ENCODE results near the gene TOX2. TPM values are rescaled to one million over a fixed set of nuclear protein-coding genes. Genes with fewer than 3 reads are reported as not detected.

Gene TOX2
- total and polyA plus RNA-seq, 4 donors = 1.2 to 15.4 (median 9.0) TPM

DNA sequence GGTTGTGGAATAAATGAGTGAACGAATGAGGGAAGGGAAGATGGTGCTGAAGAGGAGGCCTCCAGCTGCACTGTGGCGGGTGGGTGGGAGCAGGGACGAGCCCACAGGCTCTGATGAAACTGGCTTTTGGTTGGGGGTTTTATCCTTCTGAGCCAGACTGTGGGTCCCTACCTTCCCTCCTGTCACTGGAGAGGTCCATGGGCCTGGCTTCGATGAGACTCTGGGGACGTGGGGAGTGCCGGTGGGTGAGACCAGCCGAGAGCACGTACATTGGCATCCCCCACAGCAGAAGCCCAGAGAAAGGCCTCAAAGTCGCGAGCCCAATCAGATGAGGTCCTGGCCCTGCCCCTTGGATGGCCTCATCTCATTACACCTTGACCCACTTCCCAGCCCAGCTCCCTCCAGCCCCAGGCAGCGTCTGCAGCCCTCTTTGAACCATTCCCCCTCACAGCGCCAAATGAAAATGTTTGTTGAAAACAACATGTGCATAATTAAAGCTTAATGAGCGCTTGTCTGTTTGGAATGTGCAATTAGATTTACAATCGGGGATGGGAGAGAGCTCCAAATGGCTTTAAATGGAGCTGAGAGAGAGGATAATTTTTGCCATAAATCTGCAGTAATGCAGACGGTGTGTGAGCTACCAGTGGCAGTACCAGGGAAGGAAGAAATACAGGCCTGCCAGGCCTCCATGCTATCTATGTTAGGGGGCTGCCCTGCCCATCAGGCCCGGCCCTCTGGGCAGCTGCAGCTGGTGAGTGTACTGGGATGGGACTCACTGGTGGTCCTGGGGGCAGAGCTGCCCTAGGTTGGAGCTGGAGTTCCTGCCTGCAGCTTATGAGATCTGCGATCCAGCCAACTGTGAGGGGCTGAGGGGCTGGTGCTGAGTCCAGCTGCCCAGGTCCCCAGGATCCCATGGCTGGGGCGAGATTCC, 47.2 kb downstream of the TOX2 start:
- H3K4me1 ChIP-seq (ENCODE audit: control insufficient read depth, insufficient read depth, low read length) = peaks cover 39% of the 10 kb centered on the region
- no peak overlapping the region for H3K4me3 ChIP-seq (ENCODE audit: low read depth, low read length)
- DNase-seq (ENCODE audit: low read depth in 4 of 6, low spot score in 6 of 6) = peak in 5 of 6 donors; percentile 36 to 97 (median 64)
- WGBS (ENCODE audit: insufficient coverage) = 53% methylated on average over 15 of the region's 18 CpGs
- H3K27me3 ChIP-seq (ENCODE audit: control insufficient read depth, insufficient read depth, low read length) = peaks cover 6% of the 10 kb centered on the region
- H3K36me3 ChIP-seq (ENCODE audit: control insufficient read depth, insufficient read depth, low read length) = no peaks in the 10 kb centered on the region
- H3K9me3 ChIP-seq (ENCODE audit: control insufficient read depth, insufficient read depth, low read length) = no peaks in the 10 kb centered on the region
- H3K27ac ChIP-seq (ENCODE audit: low read depth, low read length) = no peak overlapping the region

DNA sequence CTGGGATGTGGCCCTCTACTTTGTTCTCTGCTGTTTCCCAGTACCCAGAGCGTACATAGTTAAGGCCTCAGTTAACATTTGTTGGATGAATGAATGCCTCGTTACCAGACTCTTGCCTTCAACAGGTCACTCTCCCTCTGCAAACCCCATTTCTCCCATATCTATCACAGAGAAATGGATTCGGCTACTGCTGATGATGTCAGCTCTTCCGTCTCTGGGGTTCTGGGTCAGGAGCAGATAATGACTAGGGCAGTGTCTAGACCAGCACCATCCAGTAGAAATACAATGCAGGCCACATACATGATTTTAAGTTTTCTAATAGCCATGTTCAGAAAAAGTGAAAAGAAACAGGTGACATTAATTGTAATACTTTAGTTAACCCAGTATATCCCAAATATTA, 47.9 kb downstream of the TOX2 start:
- peaks cover 6% of the 10 kb centered on the region for H3K27me3 ChIP-seq (ENCODE audit: control insufficient read depth, insufficient read depth, low read length)
- no peak for DNase-seq (ENCODE audit: low read depth in 4 of 6, low spot score in 6 of 6)
- no peak overlapping the region for H3K27ac ChIP-seq (ENCODE audit: low read depth, low read length)
- H3K9me3 ChIP-seq (ENCODE audit: control insufficient read depth, insufficient read depth, low read length) = no peaks in the 10 kb centered on the region
- no CpG with 5 or more reads among the region's 4 CpGs for WGBS (ENCODE audit: insufficient coverage)
- no peak overlapping the region for H3K4me3 ChIP-seq (ENCODE audit: low read depth, low read length)
- no peaks in the 10 kb centered on the region for H3K36me3 ChIP-seq (ENCODE audit: control insufficient read depth, insufficient read depth, low read length)
- H3K4me1 ChIP-seq (ENCODE audit: control insufficient read depth, insufficient read depth, low read length) = peaks cover 39% of the 10 kb centered on the region

DNA sequence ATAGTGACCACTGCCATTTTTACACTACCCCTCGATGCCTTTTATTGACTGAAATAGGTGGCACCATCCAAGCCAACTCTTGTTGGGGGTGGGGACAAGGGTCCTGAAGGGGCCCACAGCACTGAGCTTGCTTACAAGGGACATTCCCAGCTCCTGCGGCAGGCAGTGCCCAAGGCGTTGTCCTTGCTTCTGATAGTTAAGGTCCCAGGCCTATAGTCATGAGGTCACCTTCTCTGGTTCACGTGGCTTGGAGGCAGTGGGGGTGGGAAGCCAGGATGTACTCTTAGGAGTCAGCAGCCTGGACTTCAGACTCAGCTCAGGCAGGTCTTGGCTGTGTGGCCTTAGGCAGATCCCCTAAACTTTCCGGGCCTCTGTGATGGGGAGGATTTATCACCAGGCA, 48.6 kb downstream of the TOX2 start:
- 89% methylated on average over 5 of the region's 5 CpGs for WGBS (ENCODE audit: insufficient coverage)

DNA sequence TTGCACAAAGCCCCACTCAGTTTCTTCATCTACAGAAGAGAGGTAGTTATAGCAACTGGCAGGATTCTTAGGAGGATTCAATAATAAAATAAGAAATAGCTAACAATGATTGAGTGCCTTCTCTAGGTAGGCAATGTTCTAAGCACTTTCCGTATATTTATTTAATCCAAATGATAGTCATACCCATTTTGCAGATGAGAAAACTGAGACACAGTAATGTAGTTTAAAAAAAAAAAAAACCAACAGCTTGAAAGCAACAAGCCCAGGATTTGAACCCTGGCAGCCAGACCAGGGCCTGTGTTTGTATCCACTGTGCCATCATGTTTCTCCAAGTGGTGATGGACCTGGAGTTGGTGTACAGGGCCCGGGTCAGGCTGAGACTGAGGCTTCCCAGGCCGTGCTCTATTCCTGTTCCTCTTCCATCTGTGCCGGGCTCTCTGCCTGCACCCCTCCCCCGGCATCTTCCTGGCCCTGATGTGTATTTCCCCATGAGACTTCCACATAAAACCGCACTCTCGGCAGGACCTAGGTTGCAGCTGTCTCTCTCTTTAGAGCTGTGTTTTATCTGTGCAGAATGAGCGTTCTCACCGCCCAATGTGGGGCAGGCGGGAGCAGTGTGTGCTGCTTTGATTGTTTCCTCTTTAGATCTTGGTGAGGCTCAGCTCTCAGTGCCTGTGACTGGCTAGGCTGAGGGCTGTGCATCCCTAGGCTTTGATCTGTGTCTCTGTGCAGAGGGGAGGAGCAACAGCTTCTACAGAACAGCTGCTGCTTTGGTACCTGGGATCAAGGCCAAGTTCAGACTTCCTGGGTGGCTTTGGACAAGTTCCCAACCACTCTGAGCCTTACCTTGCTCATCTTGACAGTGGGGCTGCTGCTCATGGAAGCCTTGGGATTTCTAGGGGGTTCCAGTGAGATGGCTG, 49.5 kb downstream of the TOX2 start:
- no peak for DNase-seq (ENCODE audit: low read depth in 4 of 6, low spot score in 6 of 6)
- H3K27ac ChIP-seq (ENCODE audit: low read depth, low read length) = no peak overlapping the region
- no peaks in the 10 kb centered on the region for H3K36me3 ChIP-seq (ENCODE audit: control insufficient read depth, insufficient read depth, low read length)
- WGBS (ENCODE audit: insufficient coverage) = 21% methylated on average over 6 of the region's 10 CpGs
- peaks cover 2% of the 10 kb centered on the region for H3K27me3 ChIP-seq (ENCODE audit: control insufficient read depth, insufficient read depth, low read length)
- H3K4me3 ChIP-seq (ENCODE audit: low read depth, low read length) = no peak overlapping the region
- H3K9me3 ChIP-seq (ENCODE audit: control insufficient read depth, insufficient read depth, low read length) = no peaks in the 10 kb centered on the region
- H3K4me1 ChIP-seq (ENCODE audit: control insufficient read depth, insufficient read depth, low read length) = peaks cover 30% of the 10 kb centered on the region

More for the DNA sequence above, 48.6 kb downstream of the TOX2 start:
- DNase-seq (ENCODE audit: low read depth in 4 of 6, low spot score in 6 of 6) = no peak
- Histone ChIP-seq H3K4me3 (ENCODE audit: low read depth, low read length) (no peak overlapping the region), H3K36me3 (ENCODE audit: control insufficient read depth, insufficient read depth, low read length) (no peaks in the 10 kb centered on the region), H3K9me3 (ENCODE audit: control insufficient read depth, insufficient read depth, low read length) (no peaks in the 10 kb centered on the region), H3K4me1 (ENCODE audit: control insufficient read depth, insufficient read depth, low read length) (peaks cover 39% of the 10 kb centered on the region), H3K27me3 (ENCODE audit: control insufficient read depth, insufficient read depth, low read length) (peaks cover 6% of the 10 kb centered on the region), H3K27ac (ENCODE audit: low read depth, low read length) (no peak overlapping the region)

DNA sequence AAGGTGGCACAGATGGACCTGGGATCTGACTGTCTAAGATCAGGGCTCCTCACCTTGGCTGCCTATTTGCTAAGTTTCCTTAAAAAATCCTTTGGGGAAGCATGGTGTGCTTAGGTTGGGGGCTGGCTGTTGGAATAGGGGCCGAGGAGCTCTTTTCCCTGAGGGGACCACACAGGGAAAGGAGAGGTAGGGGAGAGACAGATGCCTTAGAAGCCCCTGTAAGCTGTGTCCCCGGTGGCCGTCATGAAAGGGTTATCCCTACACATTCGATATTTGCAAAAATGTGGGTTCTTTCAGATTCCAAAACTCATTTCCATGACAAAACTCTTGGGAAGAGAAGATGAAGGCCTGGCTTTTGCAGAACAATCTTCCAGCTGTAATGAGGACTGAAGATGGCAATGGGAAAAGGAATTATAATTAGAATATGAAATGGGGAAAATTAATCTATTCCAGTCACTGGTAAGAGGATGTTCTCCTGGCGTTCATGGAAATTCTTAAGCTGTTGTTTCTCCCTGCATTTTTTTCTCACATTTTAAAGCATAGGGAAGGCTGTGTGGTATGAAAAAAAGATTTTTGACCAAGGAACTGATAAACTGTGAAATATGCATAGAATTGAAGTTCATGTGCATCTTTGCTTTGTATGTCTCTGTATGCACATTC, 53.8 kb downstream of the TOX2 start:
- no peaks in the 10 kb centered on the region for H3K9me3 ChIP-seq (ENCODE audit: control insufficient read depth, insufficient read depth, low read length)
- 40% methylated on average over 1 of the region's 5 CpGs for WGBS (ENCODE audit: insufficient coverage)
- peaks cover 4% of the 10 kb centered on the region for H3K27me3 ChIP-seq (ENCODE audit: control insufficient read depth, insufficient read depth, low read length)
- H3K36me3 ChIP-seq (ENCODE audit: control insufficient read depth, insufficient read depth, low read length) = no peaks in the 10 kb centered on the region
- H3K4me1 ChIP-seq (ENCODE audit: control insufficient read depth, insufficient read depth, low read length) = peaks cover 14% of the 10 kb centered on the region
- H3K27ac ChIP-seq (ENCODE audit: low read depth, low read length) = no peak overlapping the region
- peak in 1 of 6 donors; percentile 40 for DNase-seq (ENCODE audit: low read depth in 4 of 6, low spot score in 6 of 6)
- H3K4me3 ChIP-seq (ENCODE audit: low read depth, low read length) = no peak overlapping the region

DNA sequence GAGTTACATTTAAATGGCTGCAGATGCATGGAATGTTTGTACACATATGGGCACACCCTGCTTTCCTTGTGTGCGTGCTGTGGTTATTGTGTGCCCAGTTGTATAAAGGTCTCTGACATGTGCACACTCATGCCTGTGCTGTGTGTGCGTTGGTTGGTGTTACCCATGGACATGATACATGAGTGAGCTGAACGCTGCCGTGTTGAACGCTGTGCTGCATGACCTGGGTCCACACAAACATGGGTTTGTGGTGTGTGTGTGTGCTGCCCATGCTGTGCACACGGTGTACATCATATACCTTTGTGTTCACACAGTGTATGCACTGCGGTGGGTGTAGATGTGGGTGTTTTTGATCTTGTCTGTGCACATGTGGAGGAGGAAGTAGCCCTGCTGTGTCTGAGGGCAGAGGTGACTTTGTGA, 54.4 kb downstream of the TOX2 start:
- WGBS (ENCODE audit: insufficient coverage) = 69% methylated on average over 7 of the region's 7 CpGs
- DNase-seq (ENCODE audit: low read depth in 4 of 6, low spot score in 6 of 6) = no peak

DNA sequence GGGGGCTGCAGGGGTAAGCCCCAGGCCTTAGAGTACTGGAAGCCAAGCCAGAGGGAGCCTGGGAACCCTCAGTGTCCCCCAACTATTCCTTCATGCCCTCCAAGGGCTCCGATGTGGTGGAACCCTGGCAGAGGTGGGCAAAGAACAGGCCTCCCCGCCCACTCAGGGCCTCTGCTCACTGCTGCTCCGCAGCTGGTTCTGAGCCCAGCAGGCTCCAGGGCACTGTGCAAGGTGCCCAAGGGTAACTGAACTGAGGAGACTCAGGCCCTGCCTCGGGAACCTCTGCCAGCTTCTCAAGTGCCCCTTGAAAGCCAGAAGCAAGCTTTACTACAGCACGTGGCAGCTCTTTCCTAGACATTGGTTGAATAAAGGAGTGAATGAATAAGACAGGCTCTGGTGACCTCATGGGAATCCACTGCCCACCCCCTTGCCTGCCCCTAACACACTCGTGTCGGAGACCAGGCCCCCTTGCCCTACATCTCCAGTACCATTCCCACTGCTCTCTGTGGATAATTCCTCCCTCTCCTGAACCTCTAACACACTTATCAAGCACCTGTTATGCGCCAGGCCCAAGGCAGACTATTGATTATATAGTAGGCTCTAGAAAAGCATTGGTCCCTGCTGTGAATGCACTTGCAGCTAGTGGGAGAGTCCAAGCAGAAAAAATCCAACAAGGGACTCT, 55.0 kb downstream of the TOX2 start:
- Histone ChIP-seq H3K9me3 (ENCODE audit: control insufficient read depth, insufficient read depth, low read length) (no peaks in the 10 kb centered on the region), H3K36me3 (ENCODE audit: control insufficient read depth, insufficient read depth, low read length) (no peaks in the 10 kb centered on the region), H3K4me1 (ENCODE audit: control insufficient read depth, insufficient read depth, low read length) (peaks cover 11% of the 10 kb centered on the region), H3K27me3 (ENCODE audit: control insufficient read depth, insufficient read depth, low read length) (peaks cover 4% of the 10 kb centered on the region), H3K4me3 (ENCODE audit: low read depth, low read length) (no peak overlapping the region), H3K27ac (ENCODE audit: low read depth, low read length) (no peak overlapping the region)
- WGBS (ENCODE audit: insufficient coverage) = 75% methylated on average over 7 of the region's 8 CpGs
- no peak for DNase-seq (ENCODE audit: low read depth in 4 of 6, low spot score in 6 of 6)

More for the DNA sequence above, 54.4 kb downstream of the TOX2 start:
- H3K4me3 ChIP-seq (ENCODE audit: low read depth, low read length) = no peak overlapping the region
- H3K4me1 ChIP-seq (ENCODE audit: control insufficient read depth, insufficient read depth, low read length) = peaks cover 13% of the 10 kb centered on the region
- peaks cover 4% of the 10 kb centered on the region for H3K27me3 ChIP-seq (ENCODE audit: control insufficient read depth, insufficient read depth, low read length)
- H3K9me3 ChIP-seq (ENCODE audit: control insufficient read depth, insufficient read depth, low read length) = no peaks in the 10 kb centered on the region
- H3K27ac ChIP-seq (ENCODE audit: low read depth, low read length) = no peak overlapping the region
- no peaks in the 10 kb centered on the region for H3K36me3 ChIP-seq (ENCODE audit: control insufficient read depth, insufficient read depth, low read length)

DNA sequence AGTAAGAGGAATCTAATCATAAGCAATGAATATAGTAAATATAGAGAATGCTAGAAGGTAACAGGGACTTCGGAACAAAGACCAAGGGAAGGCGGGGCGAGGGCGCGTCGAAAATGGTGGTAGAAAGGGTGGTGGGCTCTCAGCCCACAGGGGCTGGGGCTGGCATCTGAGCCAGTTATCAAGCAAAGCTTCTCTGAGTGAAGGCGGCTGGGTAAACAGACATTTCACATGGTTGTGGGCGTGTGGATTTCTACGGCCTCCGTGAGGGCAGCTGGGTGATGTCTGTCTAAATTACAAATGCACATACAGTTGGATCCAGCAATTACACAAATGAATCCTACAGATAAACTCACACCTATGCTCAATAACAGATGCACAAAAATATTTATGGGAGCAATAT, 56.6 kb downstream of the TOX2 start:
- H3K27me3 ChIP-seq (ENCODE audit: control insufficient read depth, insufficient read depth, low read length) = peaks cover 2% of the 10 kb centered on the region
- no peaks in the 10 kb centered on the region for H3K9me3 ChIP-seq (ENCODE audit: control insufficient read depth, insufficient read depth, low read length)
- no peak for DNase-seq (ENCODE audit: low read depth in 4 of 6, low spot score in 6 of 6)
- no peak overlapping the region for H3K27ac ChIP-seq (ENCODE audit: low read depth, low read length)
- 90% methylated on average over 5 of the region's 10 CpGs for WGBS (ENCODE audit: insufficient coverage)
- H3K4me3 ChIP-seq (ENCODE audit: low read depth, low read length) = no peak overlapping the region
- H3K36me3 ChIP-seq (ENCODE audit: control insufficient read depth, insufficient read depth, low read length) = no peaks in the 10 kb centered on the region
- peaks cover 11% of the 10 kb centered on the region for H3K4me1 ChIP-seq (ENCODE audit: control insufficient read depth, insufficient read depth, low read length)

DNA sequence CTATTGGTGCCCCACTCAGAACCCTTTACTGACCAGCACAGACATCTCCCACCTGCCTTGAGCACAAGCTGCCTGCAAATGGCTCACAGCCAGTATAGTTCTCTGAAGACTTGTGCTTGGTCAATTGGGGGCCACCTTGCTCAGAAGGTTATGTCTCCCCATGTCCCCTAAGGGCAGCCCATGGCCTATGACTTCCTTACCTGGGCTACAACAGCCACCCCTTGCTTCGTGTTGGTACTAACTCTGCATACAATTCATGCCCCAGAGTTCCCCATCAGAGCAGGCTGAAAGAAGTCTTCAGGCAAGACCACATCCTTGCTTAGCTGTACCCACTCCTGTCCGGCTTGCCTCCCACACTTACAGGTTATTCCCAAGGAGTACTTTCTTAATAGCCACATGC, 57.4 kb downstream of the TOX2 start:
- Histone ChIP-seq H3K27me3 (ENCODE audit: control insufficient read depth, insufficient read depth, low read length) (peaks cover 2% of the 10 kb centered on the region), H3K4me3 (ENCODE audit: low read depth, low read length) (no peak overlapping the region), H3K9me3 (ENCODE audit: control insufficient read depth, insufficient read depth, low read length) (no peaks in the 10 kb centered on the region), H3K36me3 (ENCODE audit: control insufficient read depth, insufficient read depth, low read length) (no peaks in the 10 kb centered on the region), H3K4me1 (ENCODE audit: control insufficient read depth, insufficient read depth, low read length) (peaks cover 11% of the 10 kb centered on the region), H3K27ac (ENCODE audit: low read depth, low read length) (no peak overlapping the region)
- 95% methylated on average over 2 of the region's 2 CpGs for WGBS (ENCODE audit: insufficient coverage)
- no peak for DNase-seq (ENCODE audit: low read depth in 4 of 6, low spot score in 6 of 6)
